NB4 (cell line): ENCODE results near the gene LENG8.

ENCODE experiments used
- DNase-seq: peaks from one replicate; pipeline ENCODE4 v3.0.0; 2010; ENCODE audit warnings: low read depth
- H3K4me3 ChIP-seq: one replicate; pipeline ENCODE4 v1.5.1; 2011; ENCODE audit warnings: mild to moderate bottlenecking, low read depth, low read length, moderate library complexity
- MAX ChIP-seq: IDR thresholded peaks from 2 replicates; pipeline ENCODE4 v1.6.1; 2011; ENCODE audit warnings: low read depth, low read length
- MYC ChIP-seq: IDR thresholded peaks from 2 replicates; pipeline ENCODE4 v1.6.1; 2011; ENCODE audit warnings: low read depth, low read length
- POLR2A ChIP-seq: IDR thresholded peaks from 2 replicates; pipeline ENCODE4 v1.6.1; 2011; ENCODE audit warnings: mild to moderate bottlenecking; ENCODE audit not compliant: insufficient read length; ENCODE audit errors: extremely low read depth
- TF ChIP-seq, protein P1 (sequence below): IDR thresholded peaks from one replicate; pipeline ENCODE4 v1.5.1; 2012; ENCODE audit warnings: low read depth, low read length

The LENG8 gene

GRCh38 chr19:54458648-54459281, 9.8 kb downstream of the LENG8 start:
- H3K4me3 ChIP-seq = no peak overlapping the region
- no peak for TF ChIP-seq MAX
- DNase-seq = no peak

- no peak for DNase-seq
- H3K4me3 ChIP-seq = no peak overlapping the region
- TF ChIP-seq MYC (no peak), POLR2A (no peak), MAX (no peak)
These were observed 10.6 kb downstream of the LENG8 start for GRCh38 chr19:54459282-54460229.

GRCh38 chr19:54460230-54461005, 11.4 kb downstream of the LENG8 start:
- H3K4me3 ChIP-seq = no peak overlapping the region
- TF ChIP-seq, protein P1, sequence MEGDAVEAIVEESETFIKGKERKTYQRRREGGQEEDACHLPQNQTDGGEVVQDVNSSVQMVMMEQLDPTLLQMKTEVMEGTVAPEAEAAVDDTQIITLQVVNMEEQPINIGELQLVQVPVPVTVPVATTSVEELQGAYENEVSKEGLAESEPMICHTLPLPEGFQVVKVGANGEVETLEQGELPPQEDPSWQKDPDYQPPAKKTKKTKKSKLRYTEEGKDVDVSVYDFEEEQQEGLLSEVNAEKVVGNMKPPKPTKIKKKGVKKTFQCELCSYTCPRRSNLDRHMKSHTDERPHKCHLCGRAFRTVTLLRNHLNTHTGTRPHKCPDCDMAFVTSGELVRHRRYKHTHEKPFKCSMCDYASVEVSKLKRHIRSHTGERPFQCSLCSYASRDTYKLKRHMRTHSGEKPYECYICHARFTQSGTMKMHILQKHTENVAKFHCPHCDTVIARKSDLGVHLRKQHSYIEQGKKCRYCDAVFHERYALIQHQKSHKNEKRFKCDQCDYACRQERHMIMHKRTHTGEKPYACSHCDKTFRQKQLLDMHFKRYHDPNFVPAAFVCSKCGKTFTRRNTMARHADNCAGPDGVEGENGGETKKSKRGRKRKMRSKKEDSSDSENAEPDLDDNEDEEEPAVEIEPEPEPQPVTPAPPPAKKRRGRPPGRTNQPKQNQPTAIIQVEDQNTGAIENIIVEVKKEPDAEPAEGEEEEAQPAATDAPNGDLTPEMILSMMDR = no peak
- no peak for DNase-seq

DNA sequence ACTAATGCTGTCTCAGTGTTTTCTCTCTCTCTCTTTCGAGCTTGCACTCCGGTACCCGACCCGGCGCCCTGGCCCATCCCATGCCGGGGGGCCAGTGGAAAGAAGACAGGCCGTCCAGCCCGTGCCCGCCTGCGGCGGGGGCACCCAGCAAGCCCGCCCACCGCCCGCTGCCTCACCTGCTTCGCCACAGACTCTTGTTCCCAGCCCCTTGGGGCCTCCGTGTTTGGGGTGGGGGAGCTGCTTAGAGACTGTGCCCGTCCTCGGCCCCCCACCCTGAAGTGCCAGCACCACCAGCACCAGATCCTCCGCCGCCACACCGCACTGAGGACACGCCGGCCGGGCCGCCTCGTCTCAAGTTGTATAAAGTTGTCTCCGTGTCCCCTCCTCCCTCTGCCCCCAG, 12.2 kb downstream of the LENG8 start:
- H3K4me3 ChIP-seq = no peak overlapping the region
- TF ChIP-seq, protein P1 = no peak
- no peak for TF ChIP-seq MYC
- TF ChIP-seq POLR2A = no peak
- no peak for TF ChIP-seq MAX
- DNase-seq = no peak

DNA sequence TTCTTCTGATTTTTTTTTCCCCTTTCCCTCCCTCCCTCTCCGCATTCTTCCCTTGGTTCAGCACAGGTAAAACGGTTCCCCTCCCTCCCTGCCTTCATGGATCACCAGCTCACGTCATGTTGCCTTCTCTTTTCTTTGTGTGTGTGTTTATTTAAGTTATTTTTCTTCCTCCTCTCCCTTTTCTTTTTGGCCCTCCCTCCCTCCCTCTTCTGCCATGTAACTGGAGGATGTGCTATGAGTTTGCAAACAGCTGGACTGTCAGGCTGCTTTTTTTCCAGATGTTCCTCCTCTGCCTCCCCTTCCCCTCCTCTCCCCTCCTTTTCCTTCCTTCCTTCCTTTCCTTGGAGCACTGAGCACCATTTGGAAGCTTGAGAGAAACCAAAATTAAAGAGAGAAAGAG, 12.6 kb downstream of the LENG8 start:
- TF ChIP-seq MYC = no peak
- TF ChIP-seq POLR2A = no peak
- TF ChIP-seq, protein P1 = no peak
- no peak for TF ChIP-seq MAX
- no peak for DNase-seq
- peak overlapping the region; percentile 55 for H3K4me3 ChIP-seq

DNA sequence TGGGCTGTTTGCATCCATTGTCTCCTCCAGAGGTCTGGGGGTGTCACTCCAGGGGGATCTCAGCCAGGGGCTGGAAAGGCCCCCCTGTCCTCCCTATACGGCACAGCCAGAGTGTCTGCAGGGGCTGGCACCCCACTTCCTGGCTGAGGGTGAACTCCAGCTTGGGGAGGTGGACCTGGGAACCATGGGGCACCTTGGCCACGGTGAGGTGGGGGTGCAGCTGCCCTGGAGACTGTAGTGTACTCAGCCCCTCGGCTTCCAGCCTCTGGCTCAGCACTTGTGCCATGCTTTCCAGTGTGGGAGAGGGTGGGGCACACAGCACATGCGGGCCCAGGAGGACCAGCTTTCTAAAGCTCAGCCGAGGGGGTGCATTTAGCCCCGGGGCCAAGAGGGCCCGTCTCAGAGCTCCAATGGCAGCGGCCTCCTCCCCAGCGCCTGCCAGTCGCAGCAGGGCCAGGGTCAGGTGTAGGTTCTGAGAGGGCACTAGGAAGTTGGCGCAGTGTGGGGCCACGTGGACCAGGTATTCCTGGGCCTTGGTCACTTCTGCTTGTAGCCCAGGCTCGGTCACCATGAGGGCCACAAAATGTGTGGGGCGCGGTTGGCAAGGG, 13.2 kb downstream of the LENG8 start:
- TF ChIP-seq, protein P1 = no peak
- TF ChIP-seq MAX = peak; percentile 76
- H3K4me3 ChIP-seq = peak overlapping the region; percentile 55
- no peak for DNase-seq
